K562 (cell line): ENCODE data around the gene LRRTM4. TPM values are rescaled to one million over a fixed set of nuclear protein-coding genes. Genes with fewer than 3 reads are reported as not detected.

Experiments used
- ATAC-seq: fragments of 200-7000 bp; cut with Tn5 transposase; 3 replicates; pipeline ENCODE4 v1.9.1; 2020; ENCODE audit warnings: moderate library complexity
- BruUV-seq: library from RNA; stranded (reverse); fragments of 400-500 nt; replicated peaks from 2 replicates; lab custom pipeline; 2021; lab: Mats Ljungman, UMichigan
- CTCF ChIA-PET: fragments of 300-600 bp; formaldehyde crosslinking; extraction: SDS; loops from one replicate; lab custom pipeline; 2021; ENCODE audit warnings: low intra/inter-chr PET ratio; lab: Yijun Ruan, JAX
- POLR2A ChIA-PET: fragments of 300-600, 350-650 bp; sonication (Branson Sonifier 250); formaldehyde crosslinking; extraction: SDS; loops from one replicate; lab custom pipeline; 2021; ENCODE audit warnings: antibody characterized with exemption, inconsistent platforms; lab: Yijun Ruan, JAX
- DNase-seq, 4 experiments: peaks; one replicate each; pipeline versions ENCODE4 v3.0.0 to v3.0.0-alpha.2; 2011 to 2018; ENCODE audit warnings: low spot score in 3 of 4, mixed read lengths in 3 of 4; ENCODE audit errors: extremely low read depth in 1 of 4
- FAIRE-seq: peaks from 2 replicates; lab custom pipeline; 2011; peaks lifted over from hg19 to GRCh38; lab: Jason Lieb, UNC
- H2AFZ ChIP-seq: 2 replicates; pipeline ENCODE4 v1.6.0; 2011; ENCODE audit warnings: low read depth, low read length, control low read depth, inconsistent platforms
- H3K27ac ChIP-seq: fragments of 200-600 bp; 3 replicates; pipeline ENCODE4 v1.8.0; 2011; ENCODE audit warnings: low read depth, mild to moderate bottlenecking, control low read depth, inconsistent platforms, low read length, moderate library complexity, mixed read lengths; ENCODE audit errors: extremely low read depth
- H3K27me3 ChIP-seq, 2 experiments: fragments of 300-600 bp in 1 of 2; 2 replicates in 1 of 2; 3 replicates in 1 of 2; pipeline versions ENCODE4 v1.6.0 to v1.8.0; 2011; ENCODE audit warnings: inconsistent platforms in 2 of 2, low read length in 2 of 2, mild to moderate bottlenecking in 1 of 2, mixed read lengths in 1 of 2, moderate library complexity in 1 of 2; ENCODE audit not compliant: control insufficient read depth in 2 of 2, insufficient read depth in 2 of 2
- H3K36me3 ChIP-seq: fragments of 300-600 bp; 3 replicates; pipeline ENCODE4 v1.8.0; 2011; ENCODE audit warnings: mild to moderate bottlenecking, low read length, inconsistent platforms; ENCODE audit not compliant: control insufficient read depth, insufficient read depth
- H3K4me1 ChIP-seq, 2 experiments: fragments of 200-600 bp in 1 of 2; replicated peaks in 1 of 2; 2 replicates in 1 of 2; 3 replicates in 1 of 2; pipeline versions ENCODE4 v1.5.1 to v1.8.0; 2011; ENCODE audit warnings: inconsistent platforms in 2 of 2, low read length in 2 of 2, mild to moderate bottlenecking in 1 of 2, mixed read lengths in 1 of 2, moderate library complexity in 1 of 2; ENCODE audit not compliant: control insufficient read depth in 2 of 2, insufficient read depth in 2 of 2
- H3K4me2 ChIP-seq: 2 replicates; pipeline ENCODE4 v1.6.1; 2011; ENCODE audit warnings: low read length, control low read depth, inconsistent platforms, mixed read lengths; ENCODE audit not compliant: insufficient read depth
- H3K4me3 ChIP-seq: fragments of 200-600 bp; sonication (generic), shearing (Covaris generic); 2 replicates; pipeline ENCODE4 v1.5.1; 2016; ENCODE audit warnings: control low read depth, inconsistent platforms
- H3K79me2 ChIP-seq: fragments of 200-600 bp; 3 replicates; pipeline ENCODE4 v1.8.0; 2011; ENCODE audit warnings: low read length, inconsistent platforms; ENCODE audit not compliant: control insufficient read depth, insufficient read depth
- H3K9ac ChIP-seq, 2 experiments: 2 replicates each; pipeline versions ENCODE4 v1.6.0 to v1.6.1; 2011; ENCODE audit warnings: low read depth in 2 of 2, low read length in 2 of 2, control low read depth in 1 of 2, inconsistent platforms in 1 of 2, mild to moderate bottlenecking in 1 of 2, mixed read lengths in 1 of 2; ENCODE audit not compliant: insufficient read depth in 1 of 2
- H3K9me1 ChIP-seq: one replicate; pipeline ENCODE4 v1.6.0; 2011; ENCODE audit warnings: inconsistent platforms, mild to moderate bottlenecking, low read length, moderate library complexity; ENCODE audit not compliant: control insufficient read depth, insufficient read depth
- H3K9me3 ChIP-seq: replicated peaks from 2 replicates; pipeline ENCODE4 v1.5.1; 2011; ENCODE audit warnings: low read depth, low read length, inconsistent platforms; ENCODE audit not compliant: control insufficient read depth, insufficient read depth
- H4K20me1 ChIP-seq: replicated peaks from 2 replicates; pipeline ENCODE4 v1.6.1; 2011; ENCODE audit warnings: low read length, inconsistent platforms, mixed read lengths; ENCODE audit not compliant: control insufficient read depth, insufficient read depth
- FOS ChIP-seq: IDR thresholded peaks from 3 replicates; pipeline ENCODE4 v1.6.1; 2011; ENCODE audit not compliant: insufficient read length; ENCODE audit errors: extremely low read depth
- HDAC8 ChIP-seq: fragments of 450-650 bp; IDR thresholded peaks from 2 replicates; pipeline ENCODE4 v1.6.1; 2016; ENCODE audit warnings: mild to moderate bottlenecking, missing genetic modification characterization, moderate library complexity, missing compliant biosample characterization
- MYNN ChIP-seq, 2 experiments: sonication (generic); formaldehyde crosslinking in 1 of 2; IDR thresholded peaks; 2 replicates each; pipeline versions ENCODE4 v1.5.0 to v1.6.1; 2016 to 2020; ENCODE audit warnings: antibody characterized with exemption in 1 of 2, missing genetic modification reagents in 1 of 2
- TCF7 ChIP-seq: sonication (generic); IDR thresholded peaks from 2 replicates; pipeline ENCODE4 v1.6.1; 2016; ENCODE audit warnings: antibody characterized with exemption, borderline replicate concordance
- TCFL5 ChIP-seq: fragments of 250-450 bp; sonication (Bioruptor Pico); conservative IDR thresholded peaks from 2 replicates; pipeline ENCODE4 v1.6.1; 2021; ENCODE audit warnings: mild to moderate bottlenecking, moderate library complexity, matching md5 sums
- ZNF41 ChIP-seq: fragments of 250-450 bp; sonication (Bioruptor Pico); conservative IDR thresholded peaks from 2 replicates; pipeline ENCODE4 v1.4.0; 2020; ENCODE audit warnings: mild to moderate bottlenecking
- WGBS: fragments of 100-300 bp; shearing (Covaris generic); methylation state at CpG from one replicate; pipeline ENCODE4 v1.1.6; 2016; ENCODE audit warnings: low coverage, mixed read lengths; ENCODE audit not compliant: insufficient coverage; ENCODE audit errors: missing lambda C conversion rate; 5-methylcytosine and 5-hydroxymethylcytosine counted together
- in situ Hi-C: fragments of 300-500 bp; cut with MboI; formaldehyde crosslinking; loops from 4 replicates; pipeline ENCODE4 v1.15.0; 2018; ENCODE audit warnings: inconsistent platforms, mixed read lengths
- intact Hi-C: fragments of 100-400 bp; cut with micrococcal nuclease; formaldehyde crosslinking; loops from 2 replicates; pipeline ENCODE4 v1.14.2; 2022
- polyA plus RNA-seq, 8 experiments: library from polyadenylated mRNA; depleted of rRNA in 4 of 8; stranded (reverse) in 5 of 8; unstranded in 3 of 8; fragments of >200 nt; fragmentation: Nextera tagmentation in 2 of 8; fragmentation: Illumina TruSeq in 1 of 8; extraction: Ambion mirVana in 2 of 8; extraction: Trizol in 1 of 8; gene quantifications; 2 replicates each; pipeline versions ENCODE4 v1.2.1 to v1.2.3, GENCODE V29; 2011 to 2014; ENCODE audit warnings: inconsistent platforms in 1 of 8, missing spikeins in 1 of 8
- total RNA-seq, 7 experiments: library from RNA; depleted of rRNA in 6 of 7; stranded (reverse); fragments of >200 nt in 6 of 7; fragmentation: Illumina TruSeq in 2 of 7; extraction: Trizol in 2 of 7; gene quantifications; 2 replicates each; pipeline versions ENCODE4 v1.2.1 to v1.2.3, GENCODE V29; 2011 to 2021; ENCODE audit warnings: low replicate concordance in 1 of 7
- TF ChIP-seq, protein P1 (sequence below): fragments of 450-650 bp; IDR thresholded peaks from 2 replicates; pipeline ENCODE4 v1.6.1; 2016
- TF ChIP-seq, protein P2 (sequence below), 2 experiments: fragments of 450-650 bp; IDR thresholded peaks; 2 replicates each; pipeline ENCODE4 v1.6.1; 2018; ENCODE audit warnings: mild to moderate bottlenecking in 2 of 2, low read depth in 1 of 2; ENCODE audit not compliant: partially characterized antibody in 2 of 2

Gene LRRTM4
- total and polyA plus RNA-seq, 9 of the 15 experiments (the other 6 are each of a cell fraction or from before 2014, with no cell fraction given): 0.04 TPM; not detected in 6

DNA sequence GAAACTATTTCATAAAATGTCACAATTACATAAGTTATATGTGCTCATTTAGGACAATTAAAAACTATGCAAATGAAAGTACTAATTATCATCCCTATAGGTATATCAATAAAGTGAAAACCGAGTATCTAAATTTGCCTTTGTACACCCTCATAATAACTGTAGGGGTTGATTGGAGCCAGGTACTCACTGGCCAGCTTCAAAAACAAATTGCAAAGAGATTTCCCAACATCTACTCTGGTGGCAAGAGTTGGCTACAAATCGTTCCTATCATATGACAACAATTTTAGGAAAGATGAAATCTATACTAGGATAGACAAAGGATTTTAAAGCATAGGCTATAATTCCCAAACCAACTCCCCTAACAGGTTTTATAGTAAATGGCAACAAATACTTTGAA, 556.4 kb downstream of the LRRTM4 start:
- no peak overlapping the region for H3K4me2 ChIP-seq
- H2AFZ ChIP-seq: no peak overlapping the region
- H3K9ac ChIP-seq: no peak overlapping the region
- FAIRE-seq: no peak
- no peaks in the 10 kb centered on the region for H3K79me2 ChIP-seq
- no peaks in the 10 kb centered on the region for H3K9me3 ChIP-seq
- no peak for TF ChIP-seq FOS
- TF ChIP-seq, protein P1, sequence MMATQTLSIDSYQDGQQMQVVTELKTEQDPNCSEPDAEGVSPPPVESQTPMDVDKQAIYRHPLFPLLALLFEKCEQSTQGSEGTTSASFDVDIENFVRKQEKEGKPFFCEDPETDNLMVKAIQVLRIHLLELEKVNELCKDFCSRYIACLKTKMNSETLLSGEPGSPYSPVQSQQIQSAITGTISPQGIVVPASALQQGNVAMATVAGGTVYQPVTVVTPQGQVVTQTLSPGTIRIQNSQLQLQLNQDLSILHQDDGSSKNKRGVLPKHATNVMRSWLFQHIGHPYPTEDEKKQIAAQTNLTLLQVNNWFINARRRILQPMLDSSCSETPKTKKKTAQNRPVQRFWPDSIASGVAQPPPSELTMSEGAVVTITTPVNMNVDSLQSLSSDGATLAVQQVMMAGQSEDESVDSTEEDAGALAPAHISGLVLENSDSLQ: no peak
- TF ChIP-seq, protein P2, sequence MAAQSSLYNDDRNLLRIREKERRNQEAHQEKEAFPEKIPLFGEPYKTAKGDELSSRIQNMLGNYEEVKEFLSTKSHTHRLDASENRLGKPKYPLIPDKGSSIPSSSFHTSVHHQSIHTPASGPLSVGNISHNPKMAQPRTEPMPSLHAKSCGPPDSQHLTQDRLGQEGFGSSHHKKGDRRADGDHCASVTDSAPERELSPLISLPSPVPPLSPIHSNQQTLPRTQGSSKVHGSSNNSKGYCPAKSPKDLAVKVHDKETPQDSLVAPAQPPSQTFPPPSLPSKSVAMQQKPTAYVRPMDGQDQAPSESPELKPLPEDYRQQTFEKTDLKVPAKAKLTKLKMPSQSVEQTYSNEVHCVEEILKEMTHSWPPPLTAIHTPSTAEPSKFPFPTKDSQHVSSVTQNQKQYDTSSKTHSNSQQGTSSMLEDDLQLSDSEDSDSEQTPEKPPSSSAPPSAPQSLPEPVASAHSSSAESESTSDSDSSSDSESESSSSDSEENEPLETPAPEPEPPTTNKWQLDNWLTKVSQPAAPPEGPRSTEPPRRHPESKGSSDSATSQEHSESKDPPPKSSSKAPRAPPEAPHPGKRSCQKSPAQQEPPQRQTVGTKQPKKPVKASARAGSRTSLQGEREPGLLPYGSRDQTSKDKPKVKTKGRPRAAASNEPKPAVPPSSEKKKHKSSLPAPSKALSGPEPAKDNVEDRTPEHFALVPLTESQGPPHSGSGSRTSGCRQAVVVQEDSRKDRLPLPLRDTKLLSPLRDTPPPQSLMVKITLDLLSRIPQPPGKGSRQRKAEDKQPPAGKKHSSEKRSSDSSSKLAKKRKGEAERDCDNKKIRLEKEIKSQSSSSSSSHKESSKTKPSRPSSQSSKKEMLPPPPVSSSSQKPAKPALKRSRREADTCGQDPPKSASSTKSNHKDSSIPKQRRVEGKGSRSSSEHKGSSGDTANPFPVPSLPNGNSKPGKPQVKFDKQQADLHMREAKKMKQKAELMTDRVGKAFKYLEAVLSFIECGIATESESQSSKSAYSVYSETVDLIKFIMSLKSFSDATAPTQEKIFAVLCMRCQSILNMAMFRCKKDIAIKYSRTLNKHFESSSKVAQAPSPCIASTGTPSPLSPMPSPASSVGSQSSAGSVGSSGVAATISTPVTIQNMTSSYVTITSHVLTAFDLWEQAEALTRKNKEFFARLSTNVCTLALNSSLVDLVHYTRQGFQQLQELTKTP (IDR thresholded peaks at IDR 0.05; ENCODE audit: low read depth in 1 of 2, partially characterized antibody in 2 of 2): no peak
- no peak for TF ChIP-seq TCF7
- TF ChIP-seq TCFL5 (CRISPR knock-in tag): no peak
- no peak for TF ChIP-seq ZNF41 (CRISPR knock-in tag)
- TF ChIP-seq MYNN (IDR thresholded peaks at IDR 0.05): no peak
- no peak for TF ChIP-seq MYNN (CRISPR knock-in tag; IDR thresholded peaks at IDR 0.05)
- no peak for TF ChIP-seq HDAC8 (tag)
- TF ChIP-seq, all 486 proteins: peak for 0
- no peaks in the 10 kb centered on the region for H3K9me1 ChIP-seq
- no peaks in the 10 kb centered on the region for H3K36me3 ChIP-seq
- ATAC-seq (no peak), DNase-seq (no peak)
- H3K27ac ChIP-seq: no peak overlapping the region
- BruUV-seq: no TSS peak
- WGBS: 0% methylated on average over 2 of the region's 2 CpGs
- CTCF ChIA-PET: no interaction called here
- intact Hi-C loops (no loop called here), in situ Hi-C loops (no loop called here)
- no peaks in the 10 kb centered on the region for H4K20me1 ChIP-seq
- H3K4me3 ChIP-seq: no peak overlapping the region
- no peaks in the 10 kb centered on the region for H3K4me1 ChIP-seq
- no peaks in the 10 kb centered on the region for H3K27me3 ChIP-seq
- POLR2A ChIA-PET: no interaction called here
